OCI-LY3 (cell line): ENCODE measurements around the gene PDZRN3.

ENCODE experiments used
- EZH2phosphoT487 ChIP-seq: fragments of 200-600 bp; shearing (Covaris generic); IDR thresholded peaks from 2 replicates; pipeline ENCODE4 v1.6.1; 2018; ENCODE audit warnings: antibody characterized with exemption, mixed run types, low read depth
- TF ChIP-seq, protein P1 (sequence below): fragments of 200-600, 300-600 bp; sonication (generic); IDR thresholded peaks from 2 replicates; pipeline ENCODE4 v1.5.1; 2014; ENCODE audit warnings: antibody characterized with exemption, low read length, low read depth

DNA sequence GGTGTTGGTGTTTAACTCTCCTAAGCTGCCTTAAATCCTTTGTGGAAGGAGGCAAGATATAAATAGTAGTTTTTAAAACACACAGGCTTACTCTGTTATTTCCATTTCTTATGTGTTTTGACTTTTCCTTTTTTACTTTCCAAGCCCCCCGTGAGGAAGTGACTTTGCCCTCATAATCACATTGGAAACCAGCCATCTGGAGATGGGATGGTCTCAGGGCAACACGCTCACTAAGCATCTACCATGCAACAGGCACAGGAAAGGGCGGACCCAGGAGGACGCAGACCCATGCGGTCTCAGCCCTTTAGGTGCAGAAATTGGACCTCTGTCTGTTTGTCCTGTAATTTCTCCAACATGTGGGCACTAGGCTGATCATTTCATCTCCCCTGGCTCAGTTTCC is 115.7 kb downstream of the PDZRN3 start:
- TF ChIP-seq, protein P1, sequence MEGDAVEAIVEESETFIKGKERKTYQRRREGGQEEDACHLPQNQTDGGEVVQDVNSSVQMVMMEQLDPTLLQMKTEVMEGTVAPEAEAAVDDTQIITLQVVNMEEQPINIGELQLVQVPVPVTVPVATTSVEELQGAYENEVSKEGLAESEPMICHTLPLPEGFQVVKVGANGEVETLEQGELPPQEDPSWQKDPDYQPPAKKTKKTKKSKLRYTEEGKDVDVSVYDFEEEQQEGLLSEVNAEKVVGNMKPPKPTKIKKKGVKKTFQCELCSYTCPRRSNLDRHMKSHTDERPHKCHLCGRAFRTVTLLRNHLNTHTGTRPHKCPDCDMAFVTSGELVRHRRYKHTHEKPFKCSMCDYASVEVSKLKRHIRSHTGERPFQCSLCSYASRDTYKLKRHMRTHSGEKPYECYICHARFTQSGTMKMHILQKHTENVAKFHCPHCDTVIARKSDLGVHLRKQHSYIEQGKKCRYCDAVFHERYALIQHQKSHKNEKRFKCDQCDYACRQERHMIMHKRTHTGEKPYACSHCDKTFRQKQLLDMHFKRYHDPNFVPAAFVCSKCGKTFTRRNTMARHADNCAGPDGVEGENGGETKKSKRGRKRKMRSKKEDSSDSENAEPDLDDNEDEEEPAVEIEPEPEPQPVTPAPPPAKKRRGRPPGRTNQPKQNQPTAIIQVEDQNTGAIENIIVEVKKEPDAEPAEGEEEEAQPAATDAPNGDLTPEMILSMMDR: no peak
- no peak for TF ChIP-seq EZH2phosphoT487
